ENCODE results near the gene AMMECR1L.

DNA sequence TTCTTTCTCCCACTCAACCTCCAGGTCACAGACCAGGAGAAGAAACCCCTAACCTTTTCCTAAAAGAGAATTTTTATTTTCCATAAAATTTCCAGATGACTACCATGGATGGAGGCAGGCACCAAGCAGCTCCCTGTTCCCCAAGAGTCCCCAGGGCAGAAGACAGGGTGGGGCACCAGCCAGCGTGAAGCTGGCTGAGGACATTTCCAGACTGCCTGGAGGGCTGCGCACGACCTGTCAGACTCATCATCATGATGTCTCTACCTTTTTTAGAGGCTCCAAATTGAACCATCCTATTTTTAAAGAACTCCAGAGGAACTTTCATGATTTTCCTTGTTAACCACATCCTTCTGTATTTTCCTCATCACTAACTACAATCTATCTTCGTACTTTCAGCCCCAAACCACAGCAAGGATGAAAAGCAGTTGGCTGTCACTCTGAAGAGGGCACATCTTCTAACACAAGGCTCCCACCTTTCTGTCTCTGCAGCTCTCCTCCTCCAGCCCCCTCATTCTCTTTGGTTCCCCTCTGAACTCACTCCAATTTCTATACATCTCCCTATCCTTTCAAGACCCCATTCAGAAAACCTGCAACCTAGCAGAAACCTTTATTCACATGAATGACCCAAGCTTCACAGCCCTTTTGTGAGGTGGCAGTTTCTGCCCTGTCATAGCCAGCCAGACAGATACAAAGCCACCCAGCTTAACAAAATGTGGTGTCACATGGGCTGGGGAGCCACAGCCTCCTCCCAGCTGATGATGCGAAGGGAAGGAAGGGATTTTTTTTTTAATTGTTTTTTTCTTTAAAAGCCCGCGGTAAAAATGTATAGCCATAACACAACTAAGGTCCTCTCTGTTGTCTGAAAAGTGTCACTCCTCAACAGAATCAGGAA lies 11.1 kb downstream of the AMMECR1L start:
- TF ChIP-seq, protein P1, sequence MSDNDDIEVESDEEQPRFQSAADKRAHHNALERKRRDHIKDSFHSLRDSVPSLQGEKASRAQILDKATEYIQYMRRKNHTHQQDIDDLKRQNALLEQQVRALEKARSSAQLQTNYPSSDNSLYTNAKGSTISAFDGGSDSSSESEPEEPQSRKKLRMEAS (IDR thresholded peaks at IDR 0.05), result no peak
- TF ChIP-seq, protein P2, sequence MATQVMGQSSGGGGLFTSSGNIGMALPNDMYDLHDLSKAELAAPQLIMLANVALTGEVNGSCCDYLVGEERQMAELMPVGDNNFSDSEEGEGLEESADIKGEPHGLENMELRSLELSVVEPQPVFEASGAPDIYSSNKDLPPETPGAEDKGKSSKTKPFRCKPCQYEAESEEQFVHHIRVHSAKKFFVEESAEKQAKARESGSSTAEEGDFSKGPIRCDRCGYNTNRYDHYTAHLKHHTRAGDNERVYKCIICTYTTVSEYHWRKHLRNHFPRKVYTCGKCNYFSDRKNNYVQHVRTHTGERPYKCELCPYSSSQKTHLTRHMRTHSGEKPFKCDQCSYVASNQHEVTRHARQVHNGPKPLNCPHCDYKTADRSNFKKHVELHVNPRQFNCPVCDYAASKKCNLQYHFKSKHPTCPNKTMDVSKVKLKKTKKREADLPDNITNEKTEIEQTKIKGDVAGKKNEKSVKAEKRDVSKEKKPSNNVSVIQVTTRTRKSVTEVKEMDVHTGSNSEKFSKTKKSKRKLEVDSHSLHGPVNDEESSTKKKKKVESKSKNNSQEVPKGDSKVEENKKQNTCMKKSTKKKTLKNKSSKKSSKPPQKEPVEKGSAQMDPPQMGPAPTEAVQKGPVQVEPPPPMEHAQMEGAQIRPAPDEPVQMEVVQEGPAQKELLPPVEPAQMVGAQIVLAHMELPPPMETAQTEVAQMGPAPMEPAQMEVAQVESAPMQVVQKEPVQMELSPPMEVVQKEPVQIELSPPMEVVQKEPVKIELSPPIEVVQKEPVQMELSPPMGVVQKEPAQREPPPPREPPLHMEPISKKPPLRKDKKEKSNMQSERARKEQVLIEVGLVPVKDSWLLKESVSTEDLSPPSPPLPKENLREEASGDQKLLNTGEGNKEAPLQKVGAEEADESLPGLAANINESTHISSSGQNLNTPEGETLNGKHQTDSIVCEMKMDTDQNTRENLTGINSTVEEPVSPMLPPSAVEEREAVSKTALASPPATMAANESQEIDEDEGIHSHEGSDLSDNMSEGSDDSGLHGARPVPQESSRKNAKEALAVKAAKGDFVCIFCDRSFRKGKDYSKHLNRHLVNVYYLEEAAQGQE (IDR thresholded peaks at IDR 0.05; ENCODE audit: low read depth), result no peak
- TF ChIP-seq EZH2 (IDR thresholded peaks at IDR 0.05), result no peak
- TF ChIP-seq, protein P3, sequence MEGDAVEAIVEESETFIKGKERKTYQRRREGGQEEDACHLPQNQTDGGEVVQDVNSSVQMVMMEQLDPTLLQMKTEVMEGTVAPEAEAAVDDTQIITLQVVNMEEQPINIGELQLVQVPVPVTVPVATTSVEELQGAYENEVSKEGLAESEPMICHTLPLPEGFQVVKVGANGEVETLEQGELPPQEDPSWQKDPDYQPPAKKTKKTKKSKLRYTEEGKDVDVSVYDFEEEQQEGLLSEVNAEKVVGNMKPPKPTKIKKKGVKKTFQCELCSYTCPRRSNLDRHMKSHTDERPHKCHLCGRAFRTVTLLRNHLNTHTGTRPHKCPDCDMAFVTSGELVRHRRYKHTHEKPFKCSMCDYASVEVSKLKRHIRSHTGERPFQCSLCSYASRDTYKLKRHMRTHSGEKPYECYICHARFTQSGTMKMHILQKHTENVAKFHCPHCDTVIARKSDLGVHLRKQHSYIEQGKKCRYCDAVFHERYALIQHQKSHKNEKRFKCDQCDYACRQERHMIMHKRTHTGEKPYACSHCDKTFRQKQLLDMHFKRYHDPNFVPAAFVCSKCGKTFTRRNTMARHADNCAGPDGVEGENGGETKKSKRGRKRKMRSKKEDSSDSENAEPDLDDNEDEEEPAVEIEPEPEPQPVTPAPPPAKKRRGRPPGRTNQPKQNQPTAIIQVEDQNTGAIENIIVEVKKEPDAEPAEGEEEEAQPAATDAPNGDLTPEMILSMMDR (IDR thresholded peaks at IDR 0.05 in 2 of 3, conservative IDR thresholded peaks at IDR 0.05 in 1 of 3; ENCODE audit: borderline replicate concordance in 1 of 3, insufficient read depth in 1 of 3, low read depth in 2 of 3, low read length in 2 of 3), result no peak
- no peak for TF ChIP-seq SP1 (IDR thresholded peaks at IDR 0.05; ENCODE audit: low read depth)
- no peak for TF ChIP-seq POLR2AphosphoS5 (IDR thresholded peaks at IDR 0.05; ENCODE audit: low read depth, low read length)
- TF ChIP-seq POLR2A (IDR thresholded peaks at IDR 0.05; ENCODE audit: borderline replicate concordance, extremely low read depth, insufficient read depth, insufficient read length), result no peak
- no peak for TF ChIP-seq ZNF274 (IDR thresholded peaks at IDR 0.05; ENCODE audit: low read depth, low read length)
- no peak for TF ChIP-seq TCF7L2 (IDR thresholded peaks at IDR 0.05; ENCODE audit: borderline replicate concordance, extremely low read depth, insufficient read depth, insufficient read length)
- no peak for TF ChIP-seq SIN3A (IDR thresholded peaks at IDR 0.05; ENCODE audit: low read depth)
- no peak for TF ChIP-seq CBX3 (IDR thresholded peaks at IDR 0.05; ENCODE audit: low read depth)
- TF ChIP-seq RAD21 (IDR thresholded peaks at IDR 0.05; ENCODE audit: low read depth), result no peak
- no peak for TF ChIP-seq SRF (IDR thresholded peaks at IDR 0.05; ENCODE audit: low read depth)
- no peak for TF ChIP-seq ZFX (IDR thresholded peaks at IDR 0.05)

Measured in HCT116 (cell line).